ENCODE measurements around the gene NPTXR.

NPTXR gene

GRCh38 chr22:38843657-38844314 is at the start of gene NPTXR:
TSS of gene NPTXR (minus strand) at chr22:38844028.
- DNase-seq, result no peak

- DNase-seq, result no peak
Measured at GRCh38 chr22:38891256-38891655, 47.4 kb upstream of the NPTXR start.

GRCh38 chr22:38890377-38890776 is 46.5 kb upstream of the NPTXR start:
- no peak for DNase-seq

GRCh38 chr22:38886333-38886732 is 42.5 kb upstream of the NPTXR start:
- no peak for DNase-seq

GRCh38 chr22:38882972-38883622 is 39.3 kb upstream of the NPTXR start:
- no peak for DNase-seq

- no peak for DNase-seq
Measured at GRCh38 chr22:38881997-38882879, 38.4 kb upstream of the NPTXR start.

- DNase-seq, result no peak
Measured at GRCh38 chr22:38881464-38881871, 37.6 kb upstream of the NPTXR start.

GRCh38 chr22:38879961-38880360 is 36.1 kb upstream of the NPTXR start:
- no peak for DNase-seq

- DNase-seq, result no peak
Measured at GRCh38 chr22:38879108-38879729, 35.4 kb upstream of the NPTXR start.

- no peak for DNase-seq
Measured at GRCh38 chr22:38878001-38878400, 34.2 kb upstream of the NPTXR start.

- DNase-seq, result no peak
Measured at GRCh38 chr22:38874529-38875222, 30.8 kb upstream of the NPTXR start.

GRCh38 chr22:38873469-38874411 is 29.9 kb upstream of the NPTXR start:
- DNase-seq, result peak; percentile 50

GRCh38 chr22:38872831-38873248 is 29.0 kb upstream of the NPTXR start:
- DNase-seq, result no peak

GRCh38 chr22:38872172-38872830 is 28.5 kb upstream of the NPTXR start, which contains the start of gene CBX6:
TSS of gene CBX6 (minus strand) at chr22:38872216. CDS start at chr22:38872190, 26 bp downstream.
- peak; percentile 36 for DNase-seq

GRCh38 chr22:38871360-38872171 is 27.7 kb upstream of the NPTXR start:
- DNase-seq, result no peak

- no peak for DNase-seq
Measured at GRCh38 chr22:38870791-38871359, 27.0 kb upstream of the NPTXR start.

GRCh38 chr22:38870312-38870741 is 26.5 kb upstream of the NPTXR start:
- no peak for DNase-seq

- no peak for DNase-seq
Measured at GRCh38 chr22:38869663-38870062, 25.8 kb upstream of the NPTXR start.

- no peak for DNase-seq
Measured at GRCh38 chr22:38868886-38869381, 25.1 kb upstream of the NPTXR start.
